Neuronal stem cell (in vitro differentiated cells): Measurements from ENCODE around the gene COQ9.

Source experiments
- DNase-seq: peaks from one replicate; pipeline ENCODE4 v3.0.0-alpha.2; 2013; ENCODE audit warnings: low spot score
- H2AFZ ChIP-seq: one replicate; pipeline ENCODE4 v1.6.1; 2013; ENCODE audit warnings: mild to moderate bottlenecking, low read length, inconsistent platforms
- H2AK5ac ChIP-seq: 2 replicates; pipeline ENCODE4 v1.6.1; 2013; ENCODE audit warnings: low read depth, mild to moderate bottlenecking, inconsistent platforms, low read length, moderate library complexity, mixed read lengths
- H2BK120ac ChIP-seq: 2 replicates; pipeline ENCODE4 v1.6.1; 2013; ENCODE audit warnings: low read depth, mild to moderate bottlenecking, inconsistent platforms, low read length, moderate library complexity, mixed read lengths
- H2BK12ac ChIP-seq: one replicate; pipeline ENCODE4 v1.6.1; 2013; ENCODE audit warnings: low read length, inconsistent platforms
- H2BK15ac ChIP-seq: 2 replicates; pipeline ENCODE4 v1.6.1; 2013; ENCODE audit warnings: mild to moderate bottlenecking, low read length, inconsistent platforms, mixed read lengths
- H2BK5ac ChIP-seq: one replicate; pipeline ENCODE4 v1.6.1; 2013; ENCODE audit warnings: inconsistent platforms, mild to moderate bottlenecking, low read length, moderate library complexity
- H3K14ac ChIP-seq: one replicate; pipeline ENCODE4 v1.6.1; 2013; ENCODE audit warnings: low read length, inconsistent platforms
- H3K18ac ChIP-seq: 2 replicates; pipeline ENCODE4 v1.6.1; 2013; ENCODE audit warnings: low read length, inconsistent platforms
- H3K23ac ChIP-seq: 2 replicates; pipeline ENCODE4 v1.6.1; 2013; ENCODE audit warnings: low read depth, mild to moderate bottlenecking, mixed read lengths, low read length, inconsistent platforms; ENCODE audit not compliant: poor library complexity
- H3K27ac ChIP-seq: replicated peaks from 3 replicates; pipeline ENCODE4 v1.5.1; 2013; ENCODE audit warnings: low read length, inconsistent platforms
- H3K27me3 ChIP-seq, 3 experiments: 2 replicates each; pipeline ENCODE4 v1.6.1; 2013; ENCODE audit warnings: low read length in 3 of 3, mild to moderate bottlenecking in 2 of 3, inconsistent platforms in 1 of 3, low read depth in 1 of 3, mixed read lengths in 1 of 3, moderate library complexity in 1 of 3; ENCODE audit not compliant: control insufficient read depth in 3 of 3, insufficient read depth in 3 of 3
- H3K36me3 ChIP-seq, 2 donors: replicated peaks in 1 of 2; 2 replicates each; pipeline ENCODE4 v1.6.1; 2013; ENCODE audit warnings: low read length in 2 of 2; ENCODE audit not compliant: control insufficient read depth in 2 of 2, insufficient read depth in 2 of 2
- H3K4ac ChIP-seq: 2 replicates; pipeline ENCODE4 v1.6.1; 2013; ENCODE audit warnings: inconsistent platforms, mild to moderate bottlenecking, low read length, moderate library complexity
- H3K4me1 ChIP-seq, 2 donors: 1 replicate in 1 of 2; 2 replicates in 1 of 2; pipeline ENCODE4 v1.6.1; 2013; ENCODE audit warnings: low read length in 2 of 2, low read depth in 1 of 2; ENCODE audit not compliant: control insufficient read depth in 2 of 2, insufficient read depth in 1 of 2
- H3K4me2 ChIP-seq: one replicate; pipeline ENCODE4 v1.6.1; 2013; ENCODE audit warnings: mild to moderate bottlenecking, low read length, inconsistent platforms; ENCODE audit not compliant: insufficient read depth, poor library complexity, severe bottlenecking
- H3K4me3 ChIP-seq, 2 donors: 2 replicates each; pipeline ENCODE4 v1.5.1; 2013; ENCODE audit warnings: low read length in 2 of 2, mild to moderate bottlenecking in 2 of 2, inconsistent platforms in 1 of 2, moderate library complexity in 1 of 2
- H3K79me1 ChIP-seq: one replicate; pipeline ENCODE4 v1.6.1; 2013; ENCODE audit warnings: low read depth, mild to moderate bottlenecking, inconsistent platforms, low read length, moderate library complexity
- H3K9ac ChIP-seq: one replicate; pipeline ENCODE4 v1.6.1; 2013; ENCODE audit warnings: mild to moderate bottlenecking, low read depth, low read length, inconsistent platforms; ENCODE audit not compliant: poor library complexity
- H3K9me3 ChIP-seq, 2 donors: replicated peaks in 1 of 2; 2 replicates each; pipeline versions ENCODE3 to v1.6.1; 2013; ENCODE audit warnings: low read length in 2 of 2, mild to moderate bottlenecking in 2 of 2, inconsistent platforms in 1 of 2, low read depth in 1 of 2, mixed read lengths in 1 of 2, moderate library complexity in 1 of 2; ENCODE audit not compliant: control insufficient read depth in 2 of 2, insufficient read depth in 1 of 2
- H4K8ac ChIP-seq: one replicate; pipeline ENCODE4 v1.6.1; 2013; ENCODE audit warnings: low read depth, mild to moderate bottlenecking, inconsistent platforms, low read length, moderate library complexity
- H4K91ac ChIP-seq: one replicate; pipeline ENCODE4 v1.6.1; 2013; ENCODE audit warnings: low read length, low read depth, mild to moderate bottlenecking, inconsistent platforms; ENCODE audit not compliant: poor library complexity
- WGBS, 2 donors: extraction: QIAGEN DNeasy Blood & Tissue Kit; methylation state at CpG; one replicate each; pipeline ENCODE4 v1.1.7; 2013; ENCODE audit warnings: missing lambda C conversion rate in 2 of 2, mixed read lengths in 1 of 2; ENCODE audit not compliant: insufficient read length in 2 of 2, insufficient replicate concordance in 1 of 2; ENCODE audit errors: extremely low coverage in 2 of 2; 5-methylcytosine and 5-hydroxymethylcytosine counted together

The COQ9 gene

DNA sequence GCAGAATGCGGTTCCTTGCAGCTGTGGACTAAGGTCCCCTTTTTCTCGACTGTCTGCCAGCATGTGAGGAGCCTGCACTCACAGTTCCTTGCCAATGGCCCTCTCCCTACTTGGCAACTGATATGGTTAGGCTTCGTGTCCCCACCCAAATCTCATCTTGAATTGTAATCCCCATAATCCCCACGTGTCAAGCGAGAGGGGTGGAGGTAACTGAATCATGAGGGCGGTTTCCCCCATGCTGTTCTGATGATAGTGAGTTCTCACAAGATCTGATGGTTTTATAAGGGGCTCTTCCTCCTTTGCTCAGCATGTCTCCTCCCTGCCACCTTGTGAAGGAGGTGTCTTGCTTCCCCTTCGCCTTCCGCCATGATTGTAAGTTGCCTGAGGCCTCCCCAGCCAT lies 20.0 kb upstream of the COQ9 start:
- no peak overlapping the region for H2BK15ac ChIP-seq
- DNase-seq = no peak
- no peak overlapping the region for H3K4me3 ChIP-seq
- peaks cover 25 to 56% of the 10 kb centered on the region in 2 donors for H3K36me3 ChIP-seq
- H4K91ac ChIP-seq = no peak overlapping the region
- no peaks in the 10 kb centered on the region for H3K4me1 ChIP-seq
- H3K4ac ChIP-seq = no peak overlapping the region
- H3K14ac ChIP-seq = no peak overlapping the region
- H4K8ac ChIP-seq = no peak overlapping the region
- H3K27ac ChIP-seq = no peak overlapping the region
- no peak overlapping the region for H3K9ac ChIP-seq
- no peak overlapping the region for H2BK5ac ChIP-seq
- no peaks in the 10 kb centered on the region for H3K79me1 ChIP-seq
- H2BK120ac ChIP-seq = no peak overlapping the region
- no CpG with 5 or more reads among the region's 8 CpGs for WGBS, 2 donors
- H2AK5ac ChIP-seq = no peak overlapping the region
- H3K18ac ChIP-seq = no peak overlapping the region
- H2BK12ac ChIP-seq = no peak overlapping the region
- no peak overlapping the region for H2AFZ ChIP-seq
- H3K23ac ChIP-seq = no peak overlapping the region
- no peaks in the 10 kb centered on the region for H3K27me3 ChIP-seq
- H3K4me2 ChIP-seq = no peak overlapping the region
- H3K9me3 ChIP-seq = no peaks in the 10 kb centered on the region

DNA sequence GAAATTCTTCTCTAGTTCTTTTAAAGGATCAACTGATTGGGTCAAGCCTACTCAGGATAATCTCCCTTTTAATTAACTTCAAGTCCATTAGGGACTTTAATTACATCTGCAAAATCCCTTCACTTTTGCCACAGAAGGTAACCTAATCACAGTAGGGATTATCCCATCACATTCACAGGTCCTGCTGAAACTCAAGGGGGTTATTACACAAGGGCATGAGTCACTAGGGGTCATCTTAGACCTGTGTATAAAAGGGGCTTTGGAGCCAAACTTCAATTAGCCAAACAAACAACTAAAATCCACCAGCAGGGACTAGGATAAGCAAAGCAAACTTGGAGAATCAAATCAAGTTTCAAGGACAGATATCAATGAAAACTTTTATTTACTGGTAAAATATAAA lies 19.5 kb upstream of the COQ9 start:
- Histone ChIP-seq H3K4me3 (no peak overlapping the region), H3K14ac (no peak overlapping the region), H3K4ac (no peak overlapping the region), H3K18ac (no peak overlapping the region), H3K9me3 (no peaks in the 10 kb centered on the region), H3K79me1 (no peaks in the 10 kb centered on the region), H3K23ac (no peak overlapping the region), H3K9ac (no peak overlapping the region), H2AK5ac (no peak overlapping the region), H4K8ac (no peak overlapping the region), H3K27ac (no peak overlapping the region), H2AFZ (no peak overlapping the region), H3K27me3 (no peaks in the 10 kb centered on the region), H2BK15ac (no peak overlapping the region), H2BK120ac (no peak overlapping the region), H4K91ac (no peak overlapping the region), H2BK5ac (no peak overlapping the region), H3K36me3 (peaks cover 30 to 61% of the 10 kb centered on the region in 2 donors), H2BK12ac (no peak overlapping the region), H3K4me2 (no peak overlapping the region), H3K4me1 (no peaks in the 10 kb centered on the region)
- no peak for DNase-seq

DNA sequence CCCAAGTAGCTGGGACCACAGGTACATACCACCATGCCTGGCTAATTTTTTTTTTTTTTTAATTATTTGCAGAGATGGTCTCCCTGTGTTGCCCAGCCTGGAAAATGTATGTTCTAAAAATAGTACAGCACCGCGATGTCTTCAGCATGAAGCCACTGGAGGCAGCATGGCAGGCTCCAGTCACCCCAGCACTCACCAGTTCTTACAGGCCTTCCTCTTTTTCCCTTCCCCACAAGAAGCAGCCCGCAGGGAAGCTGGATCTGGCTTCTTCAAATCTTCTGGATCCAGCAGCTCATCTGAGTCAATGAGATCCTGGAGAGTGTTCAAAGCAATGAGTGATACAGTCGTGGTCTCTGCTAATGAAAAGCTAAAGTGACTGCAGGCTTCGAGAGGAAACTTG lies 16.3 kb upstream of the COQ9 start:
- no peak overlapping the region for H3K18ac ChIP-seq
- no peaks in the 10 kb centered on the region for H3K79me1 ChIP-seq
- DNase-seq = no peak
- no peaks in the 10 kb centered on the region for H3K27me3 ChIP-seq
- no peak overlapping the region for H2BK120ac ChIP-seq
- H2AFZ ChIP-seq = no peak overlapping the region
- no peak overlapping the region for H3K4me3 ChIP-seq
- no peak overlapping the region for H3K27ac ChIP-seq
- no peak overlapping the region for H4K8ac ChIP-seq
- no peak overlapping the region for H3K23ac ChIP-seq
- H4K91ac ChIP-seq = no peak overlapping the region
- no peak overlapping the region for H2AK5ac ChIP-seq
- no peak overlapping the region for H2BK5ac ChIP-seq
- no peaks in the 10 kb centered on the region for H3K4me1 ChIP-seq
- WGBS, 2 donors = no CpG with 5 or more reads among the region's 5 CpGs
- H2BK12ac ChIP-seq = no peak overlapping the region
- no peaks in the 10 kb centered on the region for H3K9me3 ChIP-seq
- H2BK15ac ChIP-seq = no peak overlapping the region
- no peak overlapping the region for H3K4ac ChIP-seq
- no peak overlapping the region for H3K9ac ChIP-seq
- no peak overlapping the region for H3K4me2 ChIP-seq
- H3K36me3 ChIP-seq = peaks cover 45 to 92% of the 10 kb centered on the region in 2 donors
- H3K14ac ChIP-seq = no peak overlapping the region

DNA sequence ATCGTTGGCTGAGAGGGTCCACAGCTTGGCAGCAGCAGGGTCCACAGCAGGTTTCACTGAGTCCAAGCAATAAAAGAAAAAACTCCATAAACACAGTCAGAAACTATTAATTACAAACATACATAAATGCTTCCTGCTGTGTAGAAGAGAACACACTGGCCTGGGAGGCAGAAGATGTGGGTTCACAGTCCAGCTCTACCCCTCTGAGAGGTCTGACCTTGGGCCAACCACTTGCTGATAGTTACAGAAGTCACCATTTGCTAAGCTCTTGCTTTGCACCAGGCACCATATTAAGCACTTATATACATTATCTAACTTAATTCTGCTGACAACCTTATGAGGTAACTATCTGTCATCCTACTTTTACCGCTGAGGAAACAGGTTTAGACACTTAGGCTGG lies 14.8 kb upstream of the COQ9 start:
- DNase-seq = no peak
- no peak overlapping the region for H2AFZ ChIP-seq
- H2BK5ac ChIP-seq = no peak overlapping the region
- peaks cover 45 to 94% of the 10 kb centered on the region in 2 donors for H3K36me3 ChIP-seq
- no peak overlapping the region for H3K18ac ChIP-seq
- no peak overlapping the region for H4K91ac ChIP-seq
- H3K4ac ChIP-seq = no peak overlapping the region
- no peaks in the 10 kb centered on the region for H3K4me1 ChIP-seq
- no CpG with 5 or more reads among the region's 2 CpGs for WGBS, 2 donors
- H3K79me1 ChIP-seq = no peaks in the 10 kb centered on the region
- H3K23ac ChIP-seq = no peak overlapping the region
- H2BK12ac ChIP-seq = no peak overlapping the region
- no peak overlapping the region for H2AK5ac ChIP-seq
- no peak overlapping the region for H3K27ac ChIP-seq
- H3K4me3 ChIP-seq = no peak overlapping the region
- H3K4me2 ChIP-seq = no peak overlapping the region
- no peaks in the 10 kb centered on the region for H3K9me3 ChIP-seq
- no peak overlapping the region for H3K14ac ChIP-seq
- no peak overlapping the region for H4K8ac ChIP-seq
- H3K9ac ChIP-seq = no peak overlapping the region
- H3K27me3 ChIP-seq = no peaks in the 10 kb centered on the region
- H2BK15ac ChIP-seq = no peak overlapping the region
- H2BK120ac ChIP-seq = no peak overlapping the region
